GM21367 (cell line): ENCODE results near the gene GALNTL6.

Source experiments
- ATAC-seq: cut with Tn5 transposase; IDR thresholded peaks from one replicate; pipeline ENCODE4 v1.9.1; 2021; ENCODE audit not compliant: unreplicated experiment

The GALNTL6 gene

GRCh38 chr4:172177382-172177781 lies 364.2 kb downstream of the GALNTL6 start:
- ATAC-seq: no peak

GRCh38 chr4:172188248-172188988 lies 375.2 kb downstream of the GALNTL6 start:
- ATAC-seq: no peak

- peak; percentile 69 for ATAC-seq
Observed at GRCh38 chr4:172202480-172203076, 389.4 kb downstream of the GALNTL6 start.

- no peak for ATAC-seq
Observed at GRCh38 chr4:172207258-172207657, 394.1 kb downstream of the GALNTL6 start.

- ATAC-seq: no peak
Observed at GRCh38 chr4:172207886-172208285, 394.7 kb downstream of the GALNTL6 start.

- no peak for ATAC-seq
Observed at GRCh38 chr4:172220679-172221078, 407.5 kb downstream of the GALNTL6 start.

- no peak for ATAC-seq
Observed at GRCh38 chr4:172225457-172225856, 412.3 kb downstream of the GALNTL6 start.

- ATAC-seq: no peak
Observed at GRCh38 chr4:172232966-172233365, 419.8 kb downstream of the GALNTL6 start.

- ATAC-seq: no peak
Observed at GRCh38 chr4:172243551-172243950, 430.3 kb downstream of the GALNTL6 start.

GRCh38 chr4:172245516-172245915 lies 432.3 kb downstream of the GALNTL6 start:
- ATAC-seq: no peak

- no peak for ATAC-seq
Observed at GRCh38 chr4:172253409-172253808, 440.2 kb downstream of the GALNTL6 start.

GRCh38 chr4:172256820-172257219 lies 443.6 kb downstream of the GALNTL6 start:
- no peak for ATAC-seq

- ATAC-seq: no peak
Observed at GRCh38 chr4:172270397-172270796, 457.2 kb downstream of the GALNTL6 start.

- ATAC-seq: no peak
Observed at GRCh38 chr4:172287117-172287516, 473.9 kb downstream of the GALNTL6 start.

GRCh38 chr4:172305698-172306097 lies 492.5 kb downstream of the GALNTL6 start:
- ATAC-seq: no peak

- no peak for ATAC-seq
Observed at GRCh38 chr4:172308078-172308477, 494.9 kb downstream of the GALNTL6 start.

- ATAC-seq: no peak
Observed at GRCh38 chr4:172311682-172312081, 498.5 kb downstream of the GALNTL6 start.

- no peak for ATAC-seq
Observed at GRCh38 chr4:172323288-172323687, 510.1 kb downstream of the GALNTL6 start.

GRCh38 chr4:172344308-172344938 lies 531.2 kb downstream of the GALNTL6 start:
- no peak for ATAC-seq

GRCh38 chr4:172348426-172348825 lies 535.2 kb downstream of the GALNTL6 start:
- no peak for ATAC-seq

- no peak for ATAC-seq
Observed at GRCh38 chr4:172352356-172352755, 539.2 kb downstream of the GALNTL6 start.

GRCh38 chr4:172356016-172356415 lies 542.8 kb downstream of the GALNTL6 start:
- ATAC-seq: no peak
